ENCODE measurements around the gene CAND2.
"Not testable (repeated sequence)": the region's sequence is repeated elsewhere in the genome, so short reads cannot be mapped to it uniquely, and the experiment has no call there.

CAND2 gene

GRCh38 chr3:12772462-12772861, 24.0 kb upstream of the CAND2 start:
- no peak for DNase-seq

- DNase-seq, result no peak
Observed at GRCh38 chr3:12773030-12773709, 23.3 kb upstream of the CAND2 start.

GRCh38 chr3:12773710-12774086, 22.8 kb upstream of the CAND2 start:
- DNase-seq, result no peak

GRCh38 chr3:12774619-12775018, 21.9 kb upstream of the CAND2 start:
- no peak for DNase-seq

GRCh38 chr3:12775226-12775625, 21.3 kb upstream of the CAND2 start:
- no peak for DNase-seq

- not testable (repeated sequence) for DNase-seq
Observed at GRCh38 chr3:12775970-12776369, 20.5 kb upstream of the CAND2 start.

- no peak for DNase-seq
Observed at GRCh38 chr3:12777171-12777570, 19.3 kb upstream of the CAND2 start.

GRCh38 chr3:12780751-12781150, 15.7 kb upstream of the CAND2 start:
- no peak for DNase-seq

GRCh38 chr3:12782172-12782815, 14.2 kb upstream of the CAND2 start:
- DNase-seq, result no peak

GRCh38 chr3:12785096-12785495, 11.4 kb upstream of the CAND2 start:
- DNase-seq, result no peak

- peak; percentile 9 to 13 for DNase-seq
Observed at GRCh38 chr3:12787346-12787745, 9.1 kb upstream of the CAND2 start.

- not testable (repeated sequence) for DNase-seq
Observed at GRCh38 chr3:12787967-12788690, 8.4 kb upstream of the CAND2 start.

GRCh38 chr3:12791430-12791829, 5.0 kb upstream of the CAND2 start:
- DNase-seq, result no peak

GRCh38 chr3:12793701-12794100, 2.8 kb upstream of the CAND2 start:
- no peak for DNase-seq

GRCh38 chr3:12797124-12797891, 828 bp downstream of the CAND2 start:
- no peak for DNase-seq

GRCh38 chr3:12797892-12798558, 1.5 kb downstream of the CAND2 start:
- no peak for DNase-seq

- DNase-seq, result no peak
Observed at GRCh38 chr3:12798559-12799179, 2.2 kb downstream of the CAND2 start.

GRCh38 chr3:12799525-12800440, 3.3 kb downstream of the CAND2 start:
- no peak for DNase-seq

- DNase-seq, result no peak
Observed at GRCh38 chr3:12803371-12803770, 6.9 kb downstream of the CAND2 start.

GRCh38 chr3:12807066-12807465, 10.6 kb downstream of the CAND2 start:
- DNase-seq, result no peak

All from NCI-H1930 (cell line).